Activated T-cell treated with anti-CD3 and anti-CD28 coated beads, Interleukin-2, amount 50 U/mL, for 1 hour (primary cell): ENCODE measurements around the gene IFITM10.

ENCODE experiments used
- DNase-seq: peaks from one replicate; pipeline ENCODE4 v3.0.0-alpha.2; 2020

Gene IFITM10

GRCh38 chr11:1706634-1707400 lies 43.6 kb downstream of the IFITM10 start:
- peak; percentile 33 for DNase-seq

GRCh38 chr11:1705126-1706052 lies 45.0 kb downstream of the IFITM10 start:
- no peak for DNase-seq

GRCh38 chr11:1703146-1703545 lies 47.2 kb downstream of the IFITM10 start:
- no peak for DNase-seq

- DNase-seq = no peak
Observed at GRCh38 chr11:1702506-1702905, 47.9 kb downstream of the IFITM10 start.

- DNase-seq = no peak
Observed at GRCh38 chr11:1701091-1701807, 49.1 kb downstream of the IFITM10 start.

GRCh38 chr11:1699771-1700170 lies 50.6 kb downstream of the IFITM10 start:
- no peak for DNase-seq

- no peak for DNase-seq
Observed at GRCh38 chr11:1696608-1697570, 53.5 kb downstream of the IFITM10 start, which contains the start of gene KRTAP5-6. KRTAP5-6 (plus strand) TSS chr11:1697195; CDS start chr11:1697246, 51 bp downstream.

GRCh38 chr11:1695548-1696108 lies 54.8 kb downstream of the IFITM10 start:
- DNase-seq = no peak

GRCh38 chr11:1694846-1695547 lies 55.4 kb downstream of the IFITM10 start:
- DNase-seq = no peak

GRCh38 chr11:1694064-1694845 lies 56.1 kb downstream of the IFITM10 start:
- DNase-seq = peak; percentile 84

- peak; percentile 79 for DNase-seq
Observed at GRCh38 chr11:1693327-1694063, 56.9 kb downstream of the IFITM10 start.

GRCh38 chr11:1692708-1693326 lies 57.6 kb downstream of the IFITM10 start:
- DNase-seq = no peak

- DNase-seq = no peak
Observed at GRCh38 chr11:1691878-1692707, 58.3 kb downstream of the IFITM10 start.

- DNase-seq = no peak
Observed at GRCh38 chr11:1691026-1691877, 59.1 kb downstream of the IFITM10 start.

GRCh38 chr11:1690167-1691025 lies 60.0 kb downstream of the IFITM10 start:
- DNase-seq = no peak
